H1 (cell line): ENCODE results near the gene CDK9. TPM values are rescaled to one million over a fixed set of nuclear protein-coding genes. Genes with fewer than 3 reads are reported as not detected.

Source experiments
- CTCF ChIA-PET: fragments of 300-600 bp; sonication (Branson Sonifier 250); formaldehyde crosslinking; loops from one replicate; lab custom pipeline; 2021; ENCODE audit not compliant: partially characterized antibody; lab: Charles Lee
- POLR2A ChIA-PET: fragments of 300-600 bp; sonication (Branson Sonifier 250); formaldehyde crosslinking; loops from one replicate; lab custom pipeline; 2021; ENCODE audit warnings: inconsistent platforms; ENCODE audit not compliant: partially characterized antibody; lab: Charles Lee
- DNase-seq, 2 experiments: peaks; one replicate each; pipeline versions ENCODE4 v3.0.0 to v3.0.0-alpha.2; 2010 to 2022; ENCODE audit warnings: low spot score in 2 of 2, low read depth in 1 of 2, mixed read lengths in 1 of 2
- FAIRE-seq: peaks from 2 replicates; lab custom pipeline; 2011; peaks lifted over from hg19 to GRCh38; lab: Jason Lieb, UNC
- H2AFZ ChIP-seq: 2 replicates; pipeline ENCODE4 v1.8.1; 2012; ENCODE audit warnings: low read length, inconsistent platforms
- H2AK5ac ChIP-seq: 2 replicates; pipeline ENCODE4 v1.6.1; 2013; ENCODE audit warnings: low read depth, low read length
- H2BK120ac ChIP-seq: replicated peaks from 2 replicates; pipeline ENCODE3; 2013; ENCODE audit warnings: low read depth, low read length, inconsistent platforms
- H2BK12ac ChIP-seq: 2 replicates; pipeline ENCODE4 v1.6.1; 2013; ENCODE audit warnings: low read depth, low read length
- H2BK15ac ChIP-seq: 2 replicates; pipeline ENCODE4 v1.6.1; 2013; ENCODE audit warnings: low read length
- H2BK20ac ChIP-seq: 2 replicates; pipeline ENCODE4 v1.6.1; 2013; ENCODE audit warnings: low read length
- H2BK5ac ChIP-seq: 2 replicates; pipeline ENCODE4 v1.6.1; 2013; ENCODE audit warnings: low read depth, low read length
- H3K14ac ChIP-seq: 2 replicates; pipeline ENCODE4 v1.6.1; 2013; ENCODE audit warnings: inconsistent platforms; ENCODE audit not compliant: insufficient read length
- H3K18ac ChIP-seq: 2 replicates; pipeline ENCODE4 v1.6.1; 2013; ENCODE audit warnings: low read length; ENCODE audit errors: extremely low read depth
- H3K23ac ChIP-seq: 2 replicates; pipeline ENCODE4 v1.6.1; 2013; ENCODE audit warnings: inconsistent platforms; ENCODE audit not compliant: insufficient read length
- H3K23me2 ChIP-seq: 2 replicates; pipeline ENCODE4 v1.6.1; 2013; ENCODE audit warnings: low read depth, low read length
- H3K27ac ChIP-seq: 2 replicates; pipeline ENCODE4 v1.6.1; 2011; ENCODE audit warnings: low read depth, low read length, inconsistent platforms
- H3K27me3 ChIP-seq, 4 experiments: replicated peaks in 1 of 4; 1 replicate in 1 of 4; 2 replicates in 3 of 4; pipeline versions ENCODE4 v1.6.1 to v1.8.1; 2011 to 2013; ENCODE audit warnings: low read length in 3 of 4, mild to moderate bottlenecking in 3 of 4, inconsistent platforms in 2 of 4, mixed read lengths in 2 of 4, moderate library complexity in 1 of 4; ENCODE audit not compliant: control insufficient read depth in 3 of 4, insufficient read depth in 3 of 4; ENCODE audit errors: extremely low read depth in 1 of 4
- H3K36me3 ChIP-seq, 4 experiments: 2 replicates each; pipeline versions ENCODE4 v1.6.1 to v1.8.1; 2011 to 2013; ENCODE audit warnings: mild to moderate bottlenecking in 4 of 4, low read length in 3 of 4, moderate library complexity in 2 of 4, control low read depth in 1 of 4, inconsistent platforms in 1 of 4; ENCODE audit not compliant: insufficient read depth in 4 of 4, control insufficient read depth in 2 of 4
- H3K4ac ChIP-seq: replicated peaks from 2 replicates; pipeline ENCODE3; 2013; ENCODE audit warnings: low read length, low read depth, mixed read lengths, inconsistent platforms; ENCODE audit not compliant: insufficient read length
- H3K4me1 ChIP-seq, 4 experiments: replicated peaks in 1 of 4; 1 replicate in 1 of 4; 2 replicates in 3 of 4; pipeline versions ENCODE4 v1.6.1 to v1.8.1; 2011 to 2013; ENCODE audit warnings: low read length in 3 of 4, inconsistent platforms in 2 of 4, mixed read lengths in 1 of 4; ENCODE audit not compliant: insufficient read depth in 4 of 4, control insufficient read depth in 3 of 4
- H3K4me2 ChIP-seq, 2 experiments: 2 replicates each; pipeline versions ENCODE4 v1.6.1 to v1.8.1; 2011 to 2013; ENCODE audit warnings: low read depth in 2 of 2, low read length in 2 of 2, control low read depth in 1 of 2, inconsistent platforms in 1 of 2, mild to moderate bottlenecking in 1 of 2; ENCODE audit not compliant: insufficient read depth in 1 of 2
- H3K4me3 ChIP-seq, 4 experiments: fragments of 200-600, 300-600 bp in 1 of 4; sonication (generic), shearing (Covaris generic), sonication (Bioruptor Twin) in 1 of 4; 2 replicates each; pipeline versions ENCODE4 v1.5.1 to v1.8.1; 2011 to 2016; ENCODE audit warnings: low read length in 4 of 4, low read depth in 3 of 4, control low read depth in 2 of 4, inconsistent platforms in 2 of 4, mild to moderate bottlenecking in 2 of 4, mixed read lengths in 1 of 4, moderate library complexity in 1 of 4; ENCODE audit not compliant: insufficient read depth in 2 of 4; ENCODE audit errors: extremely low read depth in 1 of 4
- H3K56ac ChIP-seq: replicated peaks from 2 replicates; pipeline ENCODE3; 2013; ENCODE audit warnings: low read depth, mild to moderate bottlenecking, mixed read lengths, low read length, inconsistent platforms; ENCODE audit not compliant: insufficient read length
- H3K79me1 ChIP-seq: 2 replicates; pipeline ENCODE4 v1.6.1; 2013; ENCODE audit warnings: low read depth, low read length, control low read depth
- H3K79me2 ChIP-seq, 2 experiments: 2 replicates each; pipeline versions ENCODE4 v1.6.1 to v1.8.1; 2012 to 2013; ENCODE audit warnings: low read length in 2 of 2, mild to moderate bottlenecking in 2 of 2, inconsistent platforms in 1 of 2; ENCODE audit not compliant: insufficient read depth in 2 of 2, control insufficient read depth in 1 of 2
- H3K9ac ChIP-seq, 4 experiments: replicated peaks in 1 of 4; 1 replicate in 1 of 4; 2 replicates in 3 of 4; pipeline versions ENCODE4 v1.6.1 to v1.8.1; 2011 to 2013; ENCODE audit warnings: low read depth in 3 of 4, low read length in 3 of 4, control low read depth in 2 of 4, mild to moderate bottlenecking in 2 of 4, moderate library complexity in 2 of 4, inconsistent platforms in 1 of 4; ENCODE audit errors: extremely low read depth in 1 of 4
- H3K9me3 ChIP-seq, 2 experiments: 2 replicates each; pipeline versions ENCODE4 v1.6.1 to v1.8.1; 2012 to 2013; ENCODE audit warnings: mild to moderate bottlenecking in 2 of 2, moderate library complexity in 2 of 2, control low read depth in 1 of 2, inconsistent platforms in 1 of 2, low read depth in 1 of 2, low read length in 1 of 2, mixed read lengths in 1 of 2; ENCODE audit not compliant: insufficient read depth in 2 of 2
- H4K20me1 ChIP-seq, 2 experiments: replicated peaks in 1 of 2; 2 replicates each; pipeline versions ENCODE3 to v1.8.1; 2011 to 2013; ENCODE audit warnings: inconsistent platforms in 2 of 2, low read length in 2 of 2, mild to moderate bottlenecking in 1 of 2; ENCODE audit not compliant: insufficient read depth in 2 of 2, control insufficient read depth in 1 of 2
- H4K5ac ChIP-seq: 2 replicates; pipeline ENCODE4 v1.6.1; 2013; ENCODE audit warnings: low read length, low read depth, mixed read lengths, inconsistent platforms; ENCODE audit not compliant: insufficient read length
- H4K8ac ChIP-seq: 2 replicates; pipeline ENCODE4 v1.8.0; 2013; ENCODE audit warnings: mild to moderate bottlenecking, moderate library complexity, low read length, inconsistent platforms; ENCODE audit not compliant: insufficient read depth; ENCODE audit errors: extremely low read depth
- H4K91ac ChIP-seq: replicated peaks from 2 replicates; pipeline ENCODE3; 2013; ENCODE audit warnings: low read length, mixed read lengths, inconsistent platforms; ENCODE audit not compliant: insufficient read length
- ATF3 ChIP-seq: IDR thresholded peaks from 2 replicates; pipeline ENCODE4 v1.6.1; 2011; ENCODE audit warnings: low read depth, mild to moderate bottlenecking, low read length; ENCODE audit not compliant: insufficient read depth
- BRCA1 ChIP-seq: IDR thresholded peaks from 2 replicates; pipeline ENCODE4 v1.6.1; 2012; ENCODE audit warnings: low read depth, low read length, improper control_type of control experiment
- CBX5 ChIP-seq: fragments of 300-800, 300-1000 bp; sonication (generic); IDR thresholded peaks from 2 replicates; pipeline ENCODE4 v1.7.1; 2016; ENCODE audit warnings: antibody characterized with exemption, low read length, low read depth
- CHD1 ChIP-seq: IDR thresholded peaks from 2 replicates; pipeline ENCODE4 v1.6.1; 2012; ENCODE audit warnings: low read depth, low read length, improper control_type of control experiment
- NRF1 ChIP-seq: IDR thresholded peaks from 2 replicates; pipeline ENCODE4 v1.6.1; 2011; ENCODE audit warnings: mild to moderate bottlenecking, low read depth, low read length, improper control_type of control experiment
- RBBP5 ChIP-seq: IDR thresholded peaks from 2 replicates; pipeline ENCODE4 v1.7.1; 2012; ENCODE audit warnings: low read depth, mild to moderate bottlenecking, inconsistent platforms, low read length, moderate library complexity, borderline replicate concordance
- RNF2 ChIP-seq: fragments of 200-900, 300-1000 bp; sonication (generic); IDR thresholded peaks from 2 replicates; pipeline ENCODE4 v1.7.1; 2016; ENCODE audit warnings: borderline replicate concordance, low read depth, mild to moderate bottlenecking, antibody characterized with exemption, low read length; ENCODE audit not compliant: poor library complexity, severe bottlenecking; ENCODE audit errors: missing control alignments
- SIX5 ChIP-seq: IDR thresholded peaks from 2 replicates; pipeline ENCODE4 v1.6.1; 2011; ENCODE audit warnings: mild to moderate bottlenecking, low read depth, low read length
- SP1 ChIP-seq: IDR thresholded peaks from 2 replicates; pipeline ENCODE4 v1.6.1; 2011; ENCODE audit warnings: low read depth, low read length
- SP4 ChIP-seq: IDR thresholded peaks from 2 replicates; pipeline ENCODE4 v1.6.1; 2012; ENCODE audit warnings: low read length, inconsistent platforms
- WGBS, 2 experiments: shearing (Covaris generic) in 1 of 2; methylation state at CpG; one replicate each; pipeline versions ENCODE4 v1.1.6 to v1.1.7; 2013 to 2015; ENCODE audit warnings: low lambda C conversion rate in 2 of 2, mixed read lengths in 2 of 2, inconsistent platforms in 1 of 2, low coverage in 1 of 2, missing lambda C conversion rate in 1 of 2; ENCODE audit not compliant: insufficient replicate concordance in 2 of 2, insufficient coverage in 1 of 2, insufficient read length in 1 of 2; ENCODE audit errors: extremely low coverage in 1 of 2, missing lambda C conversion rate in 1 of 2; 5-methylcytosine and 5-hydroxymethylcytosine counted together
- polyA plus RNA-seq, 7 experiments: library from polyadenylated mRNA; depleted of rRNA in 3 of 7; stranded (reverse) in 5 of 7; unstranded in 2 of 7; fragments of >200 nt in 5 of 7; fragments of 200-250 nt in 2 of 7; gene quantifications; 1 replicate in 5 of 7; 2 replicates in 1 of 7; 4 replicates in 1 of 7; pipeline versions ENCODE4 v1.2.1 to v1.2.3, GENCODE V29; 2011 to 2013; ENCODE audit warnings: missing spikeins in 2 of 7, mixed read lengths in 2 of 7
- total RNA-seq: library from RNA; stranded (reverse); fragmentation: NEBNext Ultra II Directional; extraction: Animal tissue kit (Norgen Biotek cat#: 25700); gene quantifications from 2 replicates; pipeline ENCODE4 v1.2.1, GENCODE V29; 2021

CDK9 gene
- total and polyA plus RNA-seq, 2 of the 8 experiments (the other 6 are each of a cell fraction or from before 2014, with no cell fraction given) = 69.1 to 87.5 TPM

GRCh38 chr9:127808347-127809001, 22.6 kb downstream of the CDK9 start:
- H3K23me2 ChIP-seq = peaks cover 4% of the 10 kb centered on the region; the same call in 1 of the 2 replicates
- no peak overlapping the region for H2BK12ac ChIP-seq
- no peak overlapping the region for H3K27ac ChIP-seq
- H2AK5ac ChIP-seq = no peak overlapping the region
- H4K5ac ChIP-seq = no peak overlapping the region
- FAIRE-seq = no peak
- WGBS, 2 experiments = 92% methylated on average over 14 of the region's 17 CpGs; no CpG with 5 or more reads in 1 of the 2 experiments
- no peak overlapping the region for H3K4ac ChIP-seq
- H4K91ac ChIP-seq = no peak overlapping the region
- H3K4me3 ChIP-seq = no peak overlapping the region
- no peak overlapping the region for H2BK20ac ChIP-seq
- H2BK5ac ChIP-seq = no peak overlapping the region
- no peak overlapping the region for H4K8ac ChIP-seq
- no peak overlapping the region for H3K23ac ChIP-seq
- no peak overlapping the region for H2BK120ac ChIP-seq
- H3K4me2 ChIP-seq = peak overlapping the region in 1 of 2 experiments; percentile 33; a peak in 1 of 4 replicates
- no peaks in the 10 kb centered on the region for H3K9me3 ChIP-seq
- TF ChIP-seq ATF3 = no peak
- TF ChIP-seq SP4 = no peak
- no peak for TF ChIP-seq SIX5
- no peak for TF ChIP-seq RNF2
- TF ChIP-seq CHD1 = no peak
- TF ChIP-seq BRCA1 = no peak
- TF ChIP-seq RBBP5 = no peak
- TF ChIP-seq SP1 = no peak
- TF ChIP-seq CBX5 = no peak
- TF ChIP-seq NRF1 = no peak
- no peaks in the 10 kb centered on the region for H3K27me3 ChIP-seq
- no peak overlapping the region for H2BK15ac ChIP-seq
- no peak overlapping the region for H3K56ac ChIP-seq
- peaks cover 0 to 12% (median 10%) of the 10 kb centered on the region in 4 experiments; a peak in 5 of 7 replicates for H3K4me1 ChIP-seq
- CTCF ChIA-PET = interaction anchor here (0.6 to 1.7 kb wide), 8 partner anchors 11 to 67 kb away, joined by 3 to 7 read pairs (median 4); no protein-coding TSS in a partner anchor
- POLR2A ChIA-PET = interaction anchor here (0.9 to 2.8 kb wide), 6 partner anchors 9 to 102 kb away, joined by 3 to 14 read pairs (median 6); no protein-coding TSS in a partner anchor
- no peak overlapping the region for H3K9ac ChIP-seq
- H3K79me2 ChIP-seq = peaks cover 0 to 11% of the 10 kb centered on the region in 2 experiments; a peak in 2 of 4 replicates
- H3K79me1 ChIP-seq = peaks cover 9% of the 10 kb centered on the region
- H3K14ac ChIP-seq = no peak overlapping the region
- H4K20me1 ChIP-seq = peaks cover 2 to 19% of the 10 kb centered on the region in 2 experiments
- DNase-seq = no peak
- no peak overlapping the region for H2AFZ ChIP-seq
- H3K18ac ChIP-seq = no peak overlapping the region
- H3K36me3 ChIP-seq = peaks cover 9 to 22% (median 18%) of the 10 kb centered on the region in 4 experiments; a peak in 7 of 8 replicates
